AG09319 (cell line): Measurements from ENCODE around the gene ITPK1.

Experiments
- DNase-seq: peaks from one replicate; pipeline ENCODE4 v3.0.0-alpha.2; 2010; ENCODE audit warnings: low read depth; ENCODE audit errors: extremely low read depth
- TF ChIP-seq, protein P1 (sequence below): IDR thresholded peaks from 2 replicates; pipeline ENCODE4 v1.5.1; 2011; ENCODE audit warnings: low read depth, mild to moderate bottlenecking, inconsistent platforms, low read length, moderate library complexity

ITPK1 gene

DNA sequence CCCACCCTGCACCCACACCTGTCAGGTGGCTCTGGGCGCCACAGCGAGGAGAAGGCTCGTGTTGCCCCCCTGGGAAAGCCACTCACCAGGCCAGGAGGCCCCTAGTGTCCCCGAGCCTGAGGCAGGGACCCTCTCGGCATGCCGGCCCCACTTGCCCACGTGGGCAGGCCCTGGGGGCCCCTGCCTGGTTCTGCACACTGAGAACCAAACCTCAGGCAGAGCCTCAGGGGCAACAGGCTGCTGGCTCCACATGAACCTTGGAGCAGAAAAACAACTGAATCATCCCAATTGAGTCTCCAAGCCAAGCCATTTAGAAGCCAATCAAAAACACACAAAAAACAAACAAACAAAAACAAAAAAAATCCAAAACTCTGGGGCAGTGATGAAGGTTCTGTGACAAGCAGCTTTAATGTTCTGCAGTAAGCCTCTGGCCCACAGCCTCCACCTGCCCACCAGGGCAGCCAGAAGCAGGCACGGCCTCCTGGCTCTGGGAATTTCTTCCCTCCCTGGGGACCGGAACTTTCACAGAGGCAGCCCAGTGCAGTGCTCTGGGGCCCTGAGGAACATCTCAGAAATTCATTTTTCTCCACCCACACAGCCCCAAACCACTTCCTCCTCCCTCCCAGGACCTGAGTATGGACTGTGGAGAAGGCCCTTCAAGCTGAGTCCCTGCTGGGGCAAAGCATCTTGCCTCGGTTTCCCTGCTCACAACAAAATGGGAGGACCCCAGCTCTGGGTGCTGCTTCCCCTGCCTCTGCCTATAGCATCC lies 102.6 kb downstream of the ITPK1 start:
- no peak for DNase-seq
- TF ChIP-seq, protein P1, sequence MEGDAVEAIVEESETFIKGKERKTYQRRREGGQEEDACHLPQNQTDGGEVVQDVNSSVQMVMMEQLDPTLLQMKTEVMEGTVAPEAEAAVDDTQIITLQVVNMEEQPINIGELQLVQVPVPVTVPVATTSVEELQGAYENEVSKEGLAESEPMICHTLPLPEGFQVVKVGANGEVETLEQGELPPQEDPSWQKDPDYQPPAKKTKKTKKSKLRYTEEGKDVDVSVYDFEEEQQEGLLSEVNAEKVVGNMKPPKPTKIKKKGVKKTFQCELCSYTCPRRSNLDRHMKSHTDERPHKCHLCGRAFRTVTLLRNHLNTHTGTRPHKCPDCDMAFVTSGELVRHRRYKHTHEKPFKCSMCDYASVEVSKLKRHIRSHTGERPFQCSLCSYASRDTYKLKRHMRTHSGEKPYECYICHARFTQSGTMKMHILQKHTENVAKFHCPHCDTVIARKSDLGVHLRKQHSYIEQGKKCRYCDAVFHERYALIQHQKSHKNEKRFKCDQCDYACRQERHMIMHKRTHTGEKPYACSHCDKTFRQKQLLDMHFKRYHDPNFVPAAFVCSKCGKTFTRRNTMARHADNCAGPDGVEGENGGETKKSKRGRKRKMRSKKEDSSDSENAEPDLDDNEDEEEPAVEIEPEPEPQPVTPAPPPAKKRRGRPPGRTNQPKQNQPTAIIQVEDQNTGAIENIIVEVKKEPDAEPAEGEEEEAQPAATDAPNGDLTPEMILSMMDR: no peak

- TF ChIP-seq, protein P1: no peak
- no peak for DNase-seq
Measured at GRCh38 chr14:93012506-93012905, 103.2 kb downstream of the ITPK1 start.

GRCh38 chr14:93011650-93012325 lies 103.9 kb downstream of the ITPK1 start:
- no peak for DNase-seq
- TF ChIP-seq, protein P1: no peak

- DNase-seq: no peak
- TF ChIP-seq, protein P1: no peak
Measured at GRCh38 chr14:93011141-93011529, 104.6 kb downstream of the ITPK1 start.

DNA sequence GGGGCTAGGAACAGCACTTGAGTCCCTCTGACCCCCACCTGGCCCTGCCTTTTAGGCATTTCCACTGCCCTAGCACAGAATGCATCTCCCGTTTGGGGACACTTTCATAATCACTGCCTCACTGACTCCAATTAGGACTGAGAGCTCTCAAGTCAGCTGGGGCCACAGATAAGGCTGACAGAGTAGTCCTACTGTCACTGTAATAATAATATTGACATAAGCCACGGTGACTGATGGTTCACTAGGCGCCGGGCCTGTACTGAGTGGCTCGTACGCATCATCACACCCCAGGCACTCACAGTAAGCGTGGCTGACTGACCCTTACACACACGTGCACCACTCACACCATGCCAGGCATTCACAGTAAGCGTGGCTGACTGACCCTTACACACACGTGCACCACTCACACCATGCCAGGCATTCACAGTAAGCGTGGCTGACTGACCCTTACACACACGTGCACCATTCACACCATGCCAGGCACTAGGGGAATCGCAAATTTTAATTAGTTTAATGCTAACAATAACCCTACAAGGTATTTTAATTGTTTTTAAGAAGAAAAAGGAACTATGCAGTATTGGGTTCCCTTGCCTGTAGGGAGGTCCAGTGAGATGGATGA lies 105.1 kb downstream of the ITPK1 start:
- TF ChIP-seq, protein P1: no peak
- DNase-seq: no peak

GRCh38 chr14:93010130-93010499 lies 105.6 kb downstream of the ITPK1 start:
- DNase-seq: no peak
- TF ChIP-seq, protein P1: no peak

DNA sequence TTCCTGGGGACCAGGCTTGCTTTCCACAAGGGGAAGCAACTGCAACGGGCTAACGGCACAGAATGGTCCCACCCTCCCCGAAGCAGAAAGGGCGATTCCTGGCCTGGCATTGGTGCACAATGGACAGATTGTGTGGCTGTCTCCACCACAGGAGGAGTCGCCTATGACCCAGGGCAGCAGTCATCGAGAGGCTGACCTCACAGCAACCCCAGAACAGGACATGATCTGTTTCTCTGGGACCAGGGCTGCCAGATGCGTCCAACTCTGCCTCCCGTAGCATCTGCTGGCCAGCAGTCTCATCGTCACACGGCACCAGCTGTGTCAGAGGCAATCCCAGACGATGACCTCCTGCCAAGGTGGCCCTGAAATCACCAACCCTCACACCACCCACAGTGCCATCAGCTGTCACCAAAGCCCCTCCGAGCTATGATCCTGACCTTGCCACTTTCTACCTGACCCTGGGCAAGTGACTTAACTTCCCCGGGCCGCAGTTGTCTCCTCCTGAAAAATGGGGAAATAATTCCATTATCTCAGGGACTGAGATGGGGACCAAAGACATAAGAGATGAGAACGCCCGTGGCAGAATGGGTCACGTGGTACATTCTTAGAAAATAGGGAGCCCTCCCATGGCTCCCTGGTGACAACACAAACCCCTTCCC lies 106.1 kb downstream of the ITPK1 start:
- no peak for DNase-seq
- TF ChIP-seq, protein P1: no peak
